Measurements from ENCODE around the gene BRD7. TPM values are rescaled to one million over a fixed set of nuclear protein-coding genes. Genes with fewer than 3 reads are reported as not detected.

BRD7 gene
- total and polyA plus RNA-seq, 4 donors: 13.3 to 34.3 (median 14.1) TPM

DNA sequence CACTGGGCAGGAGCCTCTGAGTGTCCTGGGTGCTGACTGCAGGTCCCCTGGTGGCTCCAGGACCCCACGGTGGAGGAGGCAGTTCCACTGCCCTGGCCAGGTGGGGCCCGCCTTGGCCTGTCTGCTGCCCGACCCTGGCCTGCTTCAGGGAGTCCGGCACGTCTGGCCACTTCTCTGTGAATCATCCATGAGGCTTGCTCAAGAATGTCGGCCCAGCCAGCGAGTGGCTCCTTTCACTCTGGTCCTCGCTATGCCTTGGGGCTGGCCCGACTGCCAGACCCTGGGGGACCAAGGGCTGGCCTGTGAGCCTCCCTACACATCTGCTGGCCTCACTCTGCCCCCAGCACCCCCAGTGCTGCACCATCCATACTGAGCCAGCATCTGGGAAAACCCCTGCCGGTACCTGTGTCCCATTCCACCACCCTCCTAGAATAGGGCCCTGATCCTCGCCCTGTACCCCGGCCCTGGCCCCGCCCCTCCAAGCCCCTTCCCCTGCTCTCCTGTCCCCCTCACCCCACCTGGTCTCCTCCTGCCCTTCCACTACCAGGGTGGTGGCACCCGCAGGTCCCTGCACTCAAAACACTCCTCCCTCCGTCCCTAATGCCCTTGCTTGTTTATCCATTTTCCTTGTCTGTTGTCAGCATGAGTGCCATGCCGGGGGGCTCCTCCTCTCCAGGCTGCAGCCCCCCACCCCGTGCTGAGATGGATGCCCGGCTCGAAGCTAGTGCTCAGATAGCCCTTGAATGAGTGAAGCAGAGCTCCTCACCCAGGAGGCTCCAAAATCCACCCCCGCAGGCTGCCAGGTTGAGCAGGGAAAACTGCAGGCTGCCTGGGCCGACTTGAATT is 66.9 kb downstream of the BRD7 start:
- Histone ChIP-seq H3K4me1 (ENCODE audit: control insufficient read depth in 4 of 4, insufficient read depth in 4 of 4, low read length in 3 of 4) (no peaks in the 10 kb centered on the region), H3K4me3 (ENCODE audit: low read depth in 1 of 3, low read length in 3 of 3) (no peak overlapping the region), H3K27me3 (ENCODE audit: control insufficient read depth in 4 of 4, insufficient read depth in 4 of 4, low read length in 3 of 4) (no peaks in the 10 kb centered on the region), H3K36me3 (ENCODE audit: control insufficient read depth in 4 of 4, insufficient read depth in 3 of 4, low read depth in 1 of 4, low read length in 3 of 4) (no peaks in the 10 kb centered on the region), H3K9ac (ENCODE audit: low read depth in 1 of 2, low read length in 2 of 2) (no peak overlapping the region), H3K27ac (ENCODE audit: low read depth in 1 of 2, low read length in 2 of 2) (no peak overlapping the region), H3K9me3 (ENCODE audit: control insufficient read depth in 4 of 4, low read length in 3 of 4) (no peaks in the 10 kb centered on the region)
- TF ChIP-seq JUND (IDR thresholded peaks at IDR 0.05) (no peak), YY1 (IDR thresholded peaks at IDR 0.05) (no peak), MAX (IDR thresholded peaks at IDR 0.05) (no peak), ZBTB33 (IDR thresholded peaks at IDR 0.05) (no peak), SP1 (IDR thresholded peaks at IDR 0.05) (no peak), HNF4G (IDR thresholded peaks at IDR 0.05) (no peak), RXRA (IDR thresholded peaks at IDR 0.05) (no peak), FOXA1 (IDR thresholded peaks at IDR 0.05) (no peak), EGR1 (IDR thresholded peaks at IDR 0.05; ENCODE audit: low read depth in 2 of 2) (no peak), NR2F2 (IDR thresholded peaks at IDR 0.05) (no peak), FOXA2 (IDR thresholded peaks at IDR 0.05) (no peak), REST (IDR thresholded peaks at IDR 0.05) (no peak)
- TF ChIP-seq, protein P1, sequence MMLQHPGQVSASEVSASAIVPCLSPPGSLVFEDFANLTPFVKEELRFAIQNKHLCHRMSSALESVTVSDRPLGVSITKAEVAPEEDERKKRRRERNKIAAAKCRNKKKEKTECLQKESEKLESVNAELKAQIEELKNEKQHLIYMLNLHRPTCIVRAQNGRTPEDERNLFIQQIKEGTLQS (IDR thresholded peaks at IDR 0.05): no peak
- WGBS: 86% methylated on average over 21 of the region's 21 CpGs
- DNase-seq (ENCODE audit: low spot score): no peak

GRCh38 chr16:50300942-50301625 is 67.7 kb downstream of the BRD7 start:
- Histone ChIP-seq H3K4me3 (ENCODE audit: low read depth in 1 of 3, low read length in 3 of 3) (no peak overlapping the region), H3K4me1 (ENCODE audit: control insufficient read depth in 4 of 4, insufficient read depth in 4 of 4, low read length in 3 of 4) (no peaks in the 10 kb centered on the region), H3K27me3 (ENCODE audit: control insufficient read depth in 4 of 4, insufficient read depth in 4 of 4, low read length in 3 of 4) (no peaks in the 10 kb centered on the region), H3K36me3 (ENCODE audit: control insufficient read depth in 4 of 4, insufficient read depth in 3 of 4, low read depth in 1 of 4, low read length in 3 of 4) (no peaks in the 10 kb centered on the region), H3K27ac (ENCODE audit: low read depth in 1 of 2, low read length in 2 of 2) (no peak overlapping the region), H3K9me3 (ENCODE audit: control insufficient read depth in 4 of 4, low read length in 3 of 4) (no peaks in the 10 kb centered on the region), H3K9ac (ENCODE audit: low read depth in 1 of 2, low read length in 2 of 2) (no peak overlapping the region)
- 94% methylated on average over 23 of the region's 23 CpGs for WGBS
- DNase-seq (ENCODE audit: low spot score): no peak
- no peak for TF ChIP-seq TAF1 (conservative IDR thresholded peaks at IDR 0.05)

Data from liver (tissue), 9 donors.